ENCODE results near the gene SIDT1.

Gene SIDT1

GRCh38 chr3:113664523-113665094 is 132.3 kb downstream of the SIDT1 start:
- no peak overlapping the region for H2AFZ ChIP-seq (ENCODE audit: low read depth, low read length, severe bottlenecking)
- TF ChIP-seq CTCF (IDR thresholded peaks at IDR 0.05; ENCODE audit: insufficient read depth, low read length, poor library complexity, severe bottlenecking), result no peak
- no peak for TF ChIP-seq EZH2phosphoT487 (conservative IDR thresholded peaks at IDR 0.05; ENCODE audit: low read length)
- no peaks in the 10 kb centered on the region for H4K20me1 ChIP-seq (ENCODE audit: low read depth, low read length)
- no peak overlapping the region for H3K9ac ChIP-seq (ENCODE audit: low read length)
- no peak overlapping the region for H3K4me3 ChIP-seq (ENCODE audit: insufficient read depth, low read length, poor library complexity, severe bottlenecking)
- no peaks in the 10 kb centered on the region for H3K9me2 ChIP-seq (replicated peaks; ENCODE audit: insufficient read depth, low read length)
- no peak overlapping the region for H3K4me2 ChIP-seq (ENCODE audit: low read depth, low read length, poor library complexity, severe bottlenecking)
- H3K9me3 ChIP-seq (ENCODE audit: insufficient read depth, low read length), result no peaks in the 10 kb centered on the region
- no peak overlapping the region for H3K27ac ChIP-seq (ENCODE audit: low read depth, low read length)
- no peaks in the 10 kb centered on the region for H3K27me3 ChIP-seq (ENCODE audit: low read length)
- H3F3A ChIP-seq (ENCODE audit: insufficient read depth), result no peaks in the 10 kb centered on the region
- no peaks in the 10 kb centered on the region for H3K79me2 ChIP-seq (ENCODE audit: insufficient read depth, low read length)
- H3K36me3 ChIP-seq (ENCODE audit: low read length), result peaks cover 3% of the 10 kb centered on the region; the same call in 1 of the 2 replicates

GRCh38 chr3:113668015-113668414 is 135.7 kb downstream of the SIDT1 start:
- TF ChIP-seq EZH2phosphoT487 (conservative IDR thresholded peaks at IDR 0.05; ENCODE audit: low read length), result no peak
- no peak for TF ChIP-seq CTCF (IDR thresholded peaks at IDR 0.05; ENCODE audit: insufficient read depth, low read length, poor library complexity, severe bottlenecking)
- Histone ChIP-seq H3K9ac (ENCODE audit: low read length) (no peak overlapping the region), H2AFZ (ENCODE audit: low read depth, low read length, severe bottlenecking) (no peak overlapping the region), H3K27me3 (ENCODE audit: low read length) (no peaks in the 10 kb centered on the region), H3K9me3 (ENCODE audit: insufficient read depth, low read length) (no peaks in the 10 kb centered on the region), H3K79me2 (ENCODE audit: insufficient read depth, low read length) (no peaks in the 10 kb centered on the region), H3K4me3 (ENCODE audit: insufficient read depth, low read length, poor library complexity, severe bottlenecking) (no peak overlapping the region), H3K4me2 (ENCODE audit: low read depth, low read length, poor library complexity, severe bottlenecking) (no peak overlapping the region), H4K20me1 (ENCODE audit: low read depth, low read length) (no peaks in the 10 kb centered on the region), H3K9me2 (replicated peaks; ENCODE audit: insufficient read depth, low read length) (no peaks in the 10 kb centered on the region), H3K27ac (ENCODE audit: low read depth, low read length) (no peak overlapping the region), H3K36me3 (ENCODE audit: low read length) (no peaks in the 10 kb centered on the region), H3F3A (ENCODE audit: insufficient read depth) (no peaks in the 10 kb centered on the region)

GRCh38 chr3:113673593-113673992 is 141.2 kb downstream of the SIDT1 start:
- Histone ChIP-seq H3K4me2 (ENCODE audit: low read depth, low read length, poor library complexity, severe bottlenecking) (no peak overlapping the region), H3K9me3 (ENCODE audit: insufficient read depth, low read length) (no peaks in the 10 kb centered on the region), H2AFZ (ENCODE audit: low read depth, low read length, severe bottlenecking) (no peak overlapping the region), H4K20me1 (ENCODE audit: low read depth, low read length) (no peaks in the 10 kb centered on the region), H3K9me2 (replicated peaks; ENCODE audit: insufficient read depth, low read length) (no peaks in the 10 kb centered on the region), H3K4me3 (ENCODE audit: insufficient read depth, low read length, poor library complexity, severe bottlenecking) (no peak overlapping the region), H3K9ac (ENCODE audit: low read length) (no peak overlapping the region), H3K27me3 (ENCODE audit: low read length) (no peaks in the 10 kb centered on the region), H3K27ac (ENCODE audit: low read depth, low read length) (no peak overlapping the region), H3K36me3 (ENCODE audit: low read length) (no peaks in the 10 kb centered on the region), H3K79me2 (ENCODE audit: insufficient read depth, low read length) (no peaks in the 10 kb centered on the region), H3F3A (ENCODE audit: insufficient read depth) (no peaks in the 10 kb centered on the region)
- TF ChIP-seq CTCF (IDR thresholded peaks at IDR 0.05; ENCODE audit: insufficient read depth, low read length, poor library complexity, severe bottlenecking), result no peak
- no peak for TF ChIP-seq EZH2phosphoT487 (conservative IDR thresholded peaks at IDR 0.05; ENCODE audit: low read length)

Measured in SU-DHL-6 (cell line).